Effector CD4-positive, alpha-beta T cell (primary cell): ENCODE results near the gene OPCML.

Experiments used
- DNase-seq: peaks from one replicate; pipeline ENCODE4 v3.0.0-alpha.2; 2020

Gene OPCML

GRCh38 chr11:132586801-132587200 is 945.5 kb downstream of the OPCML start:
- DNase-seq: no peak

GRCh38 chr11:132579634-132580327 is 952.5 kb downstream of the OPCML start:
- no peak for DNase-seq

- no peak for DNase-seq
Measured at GRCh38 chr11:132579136-132579535, 953.2 kb downstream of the OPCML start.

GRCh38 chr11:132578580-132578979 is 953.7 kb downstream of the OPCML start:
- no peak for DNase-seq

- no peak for DNase-seq
Measured at GRCh38 chr11:132576706-132577105, 955.6 kb downstream of the OPCML start.

GRCh38 chr11:132564091-132564885 is 968.0 kb downstream of the OPCML start:
- DNase-seq: no peak

GRCh38 chr11:132563050-132563449 is 969.3 kb downstream of the OPCML start:
- DNase-seq: no peak

GRCh38 chr11:132561937-132562336 is 970.4 kb downstream of the OPCML start:
- DNase-seq: no peak

- DNase-seq: no peak
Measured at GRCh38 chr11:132559331-132560036, 972.8 kb downstream of the OPCML start.

- DNase-seq: no peak
Measured at GRCh38 chr11:132556316-132556715, 976.0 kb downstream of the OPCML start.

- DNase-seq: no peak
Measured at GRCh38 chr11:132555617-132556016, 976.7 kb downstream of the OPCML start.

- DNase-seq: no peak
Measured at GRCh38 chr11:132551016-132551415, 981.3 kb downstream of the OPCML start.

GRCh38 chr11:132549561-132549960 is 982.7 kb downstream of the OPCML start:
- no peak for DNase-seq

GRCh38 chr11:132549001-132549400 is 983.3 kb downstream of the OPCML start:
- DNase-seq: no peak

- no peak for DNase-seq
Measured at GRCh38 chr11:132544007-132544406, 988.3 kb downstream of the OPCML start.

- no peak for DNase-seq
Measured at GRCh38 chr11:132541794-132542193, 990.5 kb downstream of the OPCML start.

- DNase-seq: no peak
Measured at GRCh38 chr11:132540581-132540980, 991.7 kb downstream of the OPCML start.

GRCh38 chr11:132539590-132540368 is 992.5 kb downstream of the OPCML start:
- DNase-seq: no peak

GRCh38 chr11:132538642-132539041 is 993.7 kb downstream of the OPCML start:
- no peak for DNase-seq

- DNase-seq: no peak
Measured at GRCh38 chr11:132535830-132536229, 996.5 kb downstream of the OPCML start.

- no peak for DNase-seq
Measured at GRCh38 chr11:132531921-132532320, 1000.4 kb downstream of the OPCML start.

GRCh38 chr11:132528181-132528580 is 1004.1 kb downstream of the OPCML start:
- no peak for DNase-seq

- DNase-seq: no peak
Measured at GRCh38 chr11:132523929-132524328, 1008.4 kb downstream of the OPCML start.
